TTC549 (cell line): ENCODE data around the gene FAM209B.
"Not testable (repeated sequence)": the region's sequence is repeated elsewhere in the genome, so short reads cannot be mapped to it uniquely, and the experiment has no call there.

Experiments used
- FAIRE-seq: peaks from 2 replicates; lab custom pipeline; 2012; peaks lifted over from hg19 to GRCh38; lab: Jason Lieb, UNC

Gene FAM209B

DNA sequence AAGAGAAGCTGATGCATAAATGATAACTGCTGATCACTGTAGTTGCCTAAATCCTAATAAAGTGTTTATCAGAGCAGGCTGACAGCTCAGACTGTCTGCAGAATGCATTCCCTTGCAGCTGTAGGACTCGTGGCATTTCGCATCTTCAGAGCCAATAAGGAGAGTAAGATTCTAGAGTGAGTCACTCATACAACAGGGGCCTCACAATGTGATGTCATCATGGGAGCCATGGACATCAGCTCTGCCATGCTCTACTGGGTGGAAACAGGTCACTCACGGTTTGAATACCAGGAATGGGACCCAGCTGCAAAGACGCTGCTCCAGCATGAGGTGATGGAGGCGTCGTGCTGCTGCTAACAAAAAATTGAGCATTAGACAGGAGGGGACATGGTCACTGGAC, 7.4 kb downstream of the FAM209B start:
- FAIRE-seq, result no peak

GRCh38 chr20:56542489-56543030, 9.5 kb downstream of the FAM209B start:
- no peak for FAIRE-seq

- FAIRE-seq, result no peak
Observed at GRCh38 chr20:56551571-56551970, 18.5 kb downstream of the FAM209B start.

- no peak for FAIRE-seq
Observed at GRCh38 chr20:56552911-56553629, 20.0 kb downstream of the FAM209B start.

DNA sequence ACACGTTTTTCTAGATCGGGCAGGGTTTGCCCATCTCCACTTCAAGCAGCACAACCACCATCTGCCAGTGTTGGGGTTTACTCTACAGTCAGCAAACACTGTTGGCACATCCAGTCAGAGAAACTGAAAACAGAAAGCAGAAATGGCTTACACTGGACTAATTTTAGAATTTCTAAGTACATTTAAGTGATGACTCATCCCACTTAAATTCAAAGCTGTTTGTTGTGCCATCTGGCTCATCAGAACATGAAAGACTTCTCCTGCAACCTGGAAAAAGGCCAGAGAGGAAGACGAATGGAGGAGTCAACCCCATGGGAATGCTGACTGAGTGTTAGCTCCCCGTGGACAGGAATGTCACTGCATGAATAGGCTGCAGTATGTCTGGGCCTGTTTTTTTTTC, 21.8 kb downstream of the FAM209B start:
- FAIRE-seq, result no peak

GRCh38 chr20:56558968-56559367, 25.9 kb downstream of the FAM209B start:
- FAIRE-seq, result no peak

DNA sequence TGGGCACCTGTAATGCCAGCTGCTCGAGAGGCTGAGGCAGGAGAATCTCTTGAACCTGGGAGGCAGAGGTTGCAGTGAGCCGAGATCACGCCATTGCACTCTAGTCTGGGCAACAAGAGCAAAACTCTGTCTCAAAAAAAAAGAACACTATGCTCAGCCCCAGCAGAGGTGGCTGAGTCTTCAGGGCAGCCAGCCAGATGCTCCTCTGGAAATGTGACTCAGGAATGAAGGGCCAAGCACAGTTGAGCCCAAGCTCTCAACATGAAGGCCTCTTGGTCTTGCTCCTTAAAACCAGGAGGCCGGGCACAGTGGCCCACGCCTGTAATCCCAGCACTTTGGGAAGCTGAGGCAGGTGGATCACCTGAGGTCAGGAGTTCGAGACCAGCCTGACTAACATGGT, 31.5 kb downstream of the FAM209B start:
- not testable (repeated sequence) for FAIRE-seq

DNA sequence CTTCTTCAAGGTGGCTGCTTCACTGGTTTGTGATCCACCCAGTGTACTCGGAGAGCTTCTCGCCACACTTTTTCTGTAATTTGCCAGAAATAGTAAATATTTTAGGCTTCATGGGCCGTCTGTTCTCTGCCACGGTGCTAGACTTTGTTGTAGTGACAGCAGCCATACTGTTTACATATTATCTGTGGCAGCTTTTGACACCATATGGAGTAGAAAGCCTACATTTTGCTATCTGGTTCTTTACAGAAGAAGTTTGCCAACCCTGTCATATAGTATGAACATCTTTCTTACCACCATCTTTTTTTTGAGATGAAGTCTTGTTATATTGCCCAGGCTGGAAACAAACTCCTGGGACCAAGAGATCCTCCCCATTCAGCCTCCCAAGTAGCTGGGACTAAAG, 32.5 kb downstream of the FAM209B start:
- FAIRE-seq, result no peak

- no peak for FAIRE-seq
Observed at GRCh38 chr20:56566621-56567020, 33.6 kb downstream of the FAM209B start.

DNA sequence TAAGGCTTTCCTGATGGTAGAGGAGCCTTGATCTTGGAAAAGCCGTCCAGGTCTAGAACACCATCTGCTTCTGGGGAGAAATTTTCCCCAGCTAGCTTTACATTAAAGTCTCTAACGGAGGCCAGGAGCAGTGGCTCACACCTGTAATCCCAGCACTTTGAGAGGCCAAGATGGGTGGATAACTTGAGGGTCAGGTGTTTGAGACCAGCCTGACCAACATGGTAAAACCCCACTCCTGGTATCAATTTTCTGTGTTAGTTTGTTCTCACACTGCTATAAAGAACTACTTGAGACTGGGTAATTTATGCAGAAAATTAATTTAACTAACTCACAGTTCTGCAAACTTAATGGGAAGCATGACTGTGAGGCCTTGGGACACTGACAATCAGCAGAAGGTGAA, 37.8 kb downstream of the FAM209B start:
- FAIRE-seq, result no peak

- FAIRE-seq, result no peak
Observed at GRCh38 chr20:56572172-56572571, 39.1 kb downstream of the FAM209B start.

DNA sequence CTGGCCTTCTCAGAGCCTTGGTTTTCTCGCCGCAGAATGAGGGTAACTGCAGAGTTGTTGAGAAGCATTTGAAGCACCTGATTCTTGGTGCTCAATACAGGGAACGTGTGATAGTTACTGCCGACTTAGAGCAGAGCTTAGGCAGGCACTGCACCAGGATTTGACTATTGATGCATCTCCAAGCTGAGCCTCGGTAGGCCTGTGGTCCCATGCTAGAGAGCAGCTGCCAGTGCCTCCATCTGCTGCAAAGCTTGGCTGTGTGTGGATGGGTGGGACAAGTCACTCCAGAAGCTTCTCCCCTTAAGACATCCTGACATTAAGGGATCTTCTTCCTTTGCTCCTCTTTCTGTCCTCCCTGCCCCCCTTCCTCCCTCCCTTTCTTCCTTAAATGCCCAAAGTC, 40.9 kb downstream of the FAM209B start:
- no peak for FAIRE-seq

DNA sequence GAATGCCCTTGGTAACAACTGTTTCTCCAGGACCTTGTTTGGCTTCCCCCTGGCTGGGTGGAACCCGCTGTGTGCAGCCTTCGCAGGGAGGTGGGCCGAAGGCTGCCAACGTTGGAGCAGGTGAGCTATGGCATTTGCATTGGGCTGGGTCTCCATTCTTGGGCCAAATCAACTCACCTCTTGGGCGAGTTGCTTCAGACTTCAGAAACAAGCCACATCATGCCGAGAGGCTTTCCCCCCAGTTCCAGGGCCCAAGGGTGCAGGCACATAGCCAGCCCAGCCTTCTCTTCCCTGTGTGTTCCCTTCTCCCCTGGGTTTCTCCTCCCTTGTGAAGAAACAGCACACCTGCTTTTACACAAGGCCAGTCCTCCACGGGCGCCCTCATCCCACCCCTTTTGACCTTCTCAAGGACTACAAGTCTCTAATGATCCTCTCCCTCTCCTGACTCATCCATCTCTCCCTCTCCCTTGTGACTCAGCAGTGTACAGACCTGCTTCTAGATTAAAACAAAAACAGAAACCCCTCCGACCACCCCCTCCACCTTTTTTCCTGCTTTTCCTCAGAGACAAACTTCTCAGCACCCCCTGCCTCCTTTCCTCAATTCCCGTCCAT, 41.6 kb downstream of the FAM209B start:
- no peak for FAIRE-seq

- FAIRE-seq, result no peak
Observed at GRCh38 chr20:56575157-56575556, 42.1 kb downstream of the FAM209B start.

DNA sequence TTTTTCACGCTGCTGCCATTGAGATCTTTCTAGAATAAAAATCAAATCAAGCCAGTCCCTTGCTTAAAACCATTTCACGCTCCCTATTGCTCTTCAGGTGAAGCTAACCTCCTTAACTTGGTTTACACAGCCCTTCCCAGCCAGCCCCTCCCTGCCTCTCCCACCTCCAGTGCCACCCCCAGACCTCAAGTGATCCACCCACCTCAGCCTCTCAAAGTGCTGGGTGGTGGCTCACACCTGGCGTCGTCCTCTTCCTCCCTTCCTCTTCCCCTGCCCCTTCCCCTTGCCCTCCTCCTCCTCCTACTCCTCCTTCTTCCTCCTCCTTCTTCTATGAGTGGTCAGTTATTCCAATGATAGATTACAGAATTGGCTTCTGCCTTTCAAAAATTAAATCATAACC, 42.9 kb downstream of the FAM209B start:
- no peak for FAIRE-seq

GRCh38 chr20:56579301-56579710, 46.3 kb downstream of the FAM209B start:
- no peak for FAIRE-seq

GRCh38 chr20:56580226-56580625, 47.2 kb downstream of the FAM209B start:
- FAIRE-seq, result no peak

DNA sequence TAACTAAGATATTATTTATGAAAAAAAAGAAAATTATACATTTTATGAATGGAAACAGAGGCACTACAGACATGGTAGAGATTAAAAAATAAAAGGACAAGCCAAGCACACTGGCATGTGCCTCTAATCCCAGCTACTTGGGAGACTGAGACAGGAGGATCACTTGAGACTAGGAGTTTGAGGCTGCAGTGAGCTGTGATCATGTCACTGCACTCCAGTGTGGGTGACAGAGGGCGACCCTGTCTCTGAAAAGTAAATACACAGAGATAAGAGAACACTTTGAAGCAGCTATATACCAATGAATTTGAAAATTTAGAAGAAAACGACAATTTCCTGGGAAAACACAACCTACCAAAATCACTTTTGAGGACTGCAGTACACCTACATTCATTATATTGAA, 48.7 kb downstream of the FAM209B start:
- no peak for FAIRE-seq

GRCh38 chr20:56582542-56582941, 49.5 kb downstream of the FAM209B start:
- no peak for FAIRE-seq

DNA sequence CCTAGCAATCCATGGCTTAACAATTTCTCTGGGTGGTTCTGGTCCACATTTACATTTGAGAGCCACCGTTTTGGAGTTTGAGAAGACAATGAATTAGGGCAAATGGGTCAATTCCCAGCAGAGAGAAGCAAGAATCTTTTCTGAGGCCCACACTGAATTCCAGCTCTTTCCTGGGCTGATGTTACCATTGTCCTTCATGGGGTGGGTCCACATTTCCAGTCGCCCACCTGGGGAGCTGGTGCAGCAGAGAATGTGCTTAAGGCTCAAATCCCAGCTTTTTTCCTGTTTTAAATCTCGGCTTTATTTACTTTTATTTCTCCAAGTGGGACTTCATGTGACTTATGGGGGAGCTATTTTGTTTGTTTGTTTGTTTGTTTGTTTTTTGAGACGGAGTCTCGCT, 51.9 kb downstream of the FAM209B start:
- FAIRE-seq, result no peak
